NCI-H2081 (cell line): ENCODE data around the gene LY86.

Experiments used
- DNase-seq, 2 experiments: peaks; one replicate each; lab custom pipeline; 2025; lab: John Stamatoyannopoulos, UW

Gene LY86

DNA sequence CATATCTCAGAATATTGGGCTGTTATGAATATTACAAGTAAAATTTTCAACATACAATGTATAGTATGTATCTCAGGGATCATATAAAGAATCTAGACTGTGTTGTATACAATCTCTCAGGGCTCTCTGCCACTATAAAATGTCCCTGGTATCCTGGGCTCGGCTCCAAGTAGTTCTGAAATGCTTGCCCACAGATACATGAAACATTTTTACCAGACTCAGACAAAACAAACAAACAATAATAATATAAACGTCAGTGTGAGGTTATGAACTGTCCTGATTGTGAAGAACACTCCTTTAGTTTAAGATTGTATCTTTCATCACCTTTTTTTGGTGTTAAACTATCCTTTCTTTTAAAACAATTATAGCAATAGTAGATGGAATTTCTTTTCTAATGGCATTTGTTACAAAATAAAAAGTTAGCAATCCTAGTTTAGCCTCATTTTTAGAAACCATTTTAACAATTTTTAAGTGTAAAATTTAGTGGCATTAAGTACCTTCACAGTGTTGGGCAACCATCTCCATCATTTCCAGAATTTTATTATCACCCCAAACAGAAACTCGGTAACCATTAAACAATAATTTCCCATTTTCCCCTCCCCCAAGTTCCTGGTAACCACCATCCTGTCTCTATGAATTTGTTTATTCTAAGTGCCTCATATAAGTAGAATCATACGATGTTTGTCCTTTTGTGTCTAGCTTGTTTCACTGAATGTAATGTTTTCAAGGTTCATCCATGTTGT, 17.4 kb upstream of the LY86 start:
- DNase-seq, result no peak

DNA sequence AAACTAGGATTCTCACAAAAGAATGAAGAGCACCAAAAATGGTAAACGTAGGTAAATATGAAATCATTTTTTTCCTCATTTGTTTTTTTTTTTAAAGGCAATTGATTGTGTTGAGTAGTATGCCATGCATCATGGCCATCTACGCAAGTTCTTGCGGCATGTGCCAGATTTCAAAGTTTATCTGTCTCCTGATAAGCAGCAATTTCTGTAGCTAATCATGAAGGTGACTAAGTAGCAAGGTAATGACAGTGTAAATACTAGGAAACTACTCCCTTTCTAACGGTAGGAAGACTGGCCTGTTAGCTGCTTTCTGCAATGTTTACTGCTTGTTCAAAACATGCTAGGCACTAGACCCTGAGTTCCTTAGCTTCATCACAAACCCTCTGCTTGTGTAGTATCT, 13.4 kb upstream of the LY86 start:
- DNase-seq, result no peak

DNA sequence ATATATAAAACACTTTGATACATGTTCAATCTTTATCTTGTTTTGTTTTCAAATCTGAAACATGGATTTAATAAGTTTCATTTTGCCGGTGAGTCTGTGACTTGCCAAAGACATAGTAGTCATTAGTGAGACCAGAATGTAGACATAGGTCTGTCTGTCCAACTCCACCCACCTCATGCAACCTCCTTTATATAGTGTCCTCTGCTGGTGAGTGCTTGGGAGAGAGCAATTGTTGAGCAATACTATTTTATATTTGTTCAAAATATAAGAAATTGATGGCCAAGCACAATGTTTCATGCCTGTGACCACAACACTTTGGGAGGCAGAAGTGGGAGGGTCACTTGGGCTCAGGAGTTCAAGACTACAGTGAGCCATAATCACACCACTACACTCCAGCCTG, 10.8 kb upstream of the LY86 start:
- DNase-seq, result no peak

DNA sequence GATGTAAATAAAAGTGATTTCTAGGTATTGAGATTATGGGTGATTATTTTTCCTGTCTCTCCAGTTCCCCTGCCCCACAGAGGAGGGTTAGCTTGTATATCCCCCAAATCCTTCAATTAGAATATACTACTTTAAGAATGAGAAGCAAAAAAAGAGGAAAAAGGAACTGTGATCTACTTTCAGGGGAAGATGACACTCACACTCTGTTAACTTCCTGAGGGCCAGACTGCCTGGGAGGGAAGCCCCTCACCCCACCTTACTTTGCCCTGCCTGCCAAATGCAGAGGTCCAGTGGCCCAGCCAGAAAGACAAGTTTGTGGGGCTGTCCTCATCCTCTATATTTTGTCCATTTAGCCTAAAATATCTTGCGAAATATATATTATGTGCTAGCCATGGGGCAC, 9.2 kb upstream of the LY86 start:
- no peak for DNase-seq

DNA sequence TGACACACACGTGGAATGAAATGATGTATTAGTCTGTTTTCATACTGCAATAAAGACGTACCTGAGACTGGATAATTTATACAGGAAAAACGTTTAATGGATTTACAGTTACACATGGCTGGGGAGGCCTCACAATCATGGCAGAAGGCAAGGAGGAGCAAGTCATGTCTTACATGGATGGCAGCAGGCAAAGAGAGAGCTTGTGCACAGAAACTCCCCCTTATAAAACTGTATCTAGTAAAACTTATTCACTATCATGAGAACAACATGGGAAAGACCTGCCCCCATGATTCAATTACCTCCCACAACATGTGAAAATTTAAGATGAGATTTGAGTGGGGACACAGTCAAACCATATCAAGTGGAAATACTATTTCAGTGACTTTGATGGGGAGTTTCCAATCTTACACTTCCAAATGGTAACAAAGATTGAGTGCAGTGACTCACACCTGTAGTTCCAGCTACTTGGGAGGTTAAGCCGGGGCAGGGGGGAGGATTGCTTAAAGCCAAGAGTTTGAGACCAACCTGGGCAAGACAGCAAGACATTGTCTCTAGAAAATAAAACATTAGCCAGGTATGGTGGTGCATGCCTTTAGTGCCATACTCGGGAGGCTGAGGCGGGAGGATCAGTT, 8.2 kb upstream of the LY86 start:
- no peak for DNase-seq

DNA sequence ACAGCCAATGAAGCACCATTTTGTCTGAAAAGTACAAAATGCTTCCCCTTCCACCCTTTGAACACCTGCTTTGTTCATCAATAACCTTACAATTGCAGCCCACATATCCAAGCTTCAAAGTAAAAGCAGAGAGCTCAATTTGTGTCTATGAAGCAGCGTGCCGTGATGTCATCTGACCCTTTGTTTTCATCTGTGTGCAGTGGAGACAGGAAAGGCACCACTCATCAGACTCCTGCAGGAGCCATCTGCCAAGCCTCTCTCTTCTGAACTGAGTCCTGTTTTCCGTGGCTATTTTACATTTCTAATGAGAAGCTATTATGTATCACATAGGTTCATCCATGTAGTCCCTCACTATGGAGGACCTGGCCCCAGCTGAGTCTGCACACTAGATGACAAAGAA, 7.5 kb upstream of the LY86 start:
- DNase-seq, result no peak

DNA sequence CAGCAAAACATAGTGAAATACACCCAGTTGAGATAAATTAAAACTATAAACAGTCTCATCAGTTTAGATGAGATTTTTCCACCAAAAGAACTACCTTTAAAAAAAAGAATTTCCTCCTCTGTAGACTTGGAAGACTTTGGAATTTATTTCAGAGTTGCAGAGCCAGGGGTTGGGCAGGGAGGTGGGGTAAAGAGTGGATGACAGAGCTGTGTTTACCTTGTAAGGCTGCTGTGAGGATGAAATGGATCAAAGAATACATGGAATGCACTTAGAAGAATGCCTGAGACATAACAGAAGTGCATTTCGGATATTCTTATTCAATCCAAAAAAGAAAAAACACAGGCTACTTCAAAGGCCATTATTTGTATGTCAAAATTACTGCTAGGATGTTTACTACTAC, 6.4 kb upstream of the LY86 start:
- DNase-seq, result no peak

DNA sequence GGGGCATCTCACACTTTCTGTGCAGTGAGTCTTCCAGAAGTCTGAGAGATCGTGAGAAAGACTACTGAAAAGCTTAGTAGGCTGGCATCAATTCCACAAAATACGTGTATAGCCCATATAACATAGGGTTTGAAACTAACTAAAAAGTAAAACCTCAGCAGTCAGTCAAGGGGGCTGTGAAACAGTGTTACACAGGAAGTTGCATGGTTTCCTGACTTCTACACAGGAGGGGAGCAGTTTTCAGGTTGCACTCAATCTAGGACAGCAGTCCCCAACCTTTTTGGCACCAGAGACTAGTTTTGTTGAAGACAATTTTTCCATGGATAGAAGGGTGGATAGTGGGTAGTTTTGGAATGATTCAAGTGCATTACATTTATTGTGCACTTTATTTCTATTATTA, 4.7 kb upstream of the LY86 start:
- no peak for DNase-seq

DNA sequence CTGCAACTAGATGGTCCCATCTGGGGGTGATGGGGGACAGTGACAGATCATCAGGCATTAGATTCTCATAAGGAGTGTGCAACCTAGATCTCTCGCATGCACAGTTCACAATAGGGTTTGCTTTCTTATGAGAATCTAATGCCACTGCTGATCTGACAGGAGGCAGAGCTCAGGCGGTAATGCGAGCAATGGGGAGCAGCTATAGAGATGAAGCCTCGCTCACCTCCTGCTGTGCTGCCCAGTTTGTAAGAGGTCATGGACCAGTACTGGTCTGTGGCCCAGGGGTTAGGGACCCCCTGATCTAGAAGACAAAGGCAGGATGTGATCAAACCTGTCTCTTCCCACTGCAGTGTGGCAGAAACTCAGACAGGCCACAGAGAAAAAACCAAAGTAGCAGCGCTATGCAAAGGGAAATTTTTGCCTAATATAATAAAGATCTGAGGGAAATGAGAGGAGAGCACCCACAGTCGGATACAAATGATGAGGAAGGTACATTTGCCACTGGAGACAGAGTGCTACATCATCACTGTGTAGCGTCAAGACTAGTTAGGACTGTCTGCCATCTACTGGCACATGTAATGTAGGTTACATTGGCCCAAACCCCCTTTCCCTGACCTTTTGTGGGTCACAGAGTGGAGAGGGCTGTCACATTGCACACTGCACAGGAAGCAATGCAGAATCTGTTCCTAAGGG, 4.1 kb upstream of the LY86 start:
- no peak for DNase-seq

DNA sequence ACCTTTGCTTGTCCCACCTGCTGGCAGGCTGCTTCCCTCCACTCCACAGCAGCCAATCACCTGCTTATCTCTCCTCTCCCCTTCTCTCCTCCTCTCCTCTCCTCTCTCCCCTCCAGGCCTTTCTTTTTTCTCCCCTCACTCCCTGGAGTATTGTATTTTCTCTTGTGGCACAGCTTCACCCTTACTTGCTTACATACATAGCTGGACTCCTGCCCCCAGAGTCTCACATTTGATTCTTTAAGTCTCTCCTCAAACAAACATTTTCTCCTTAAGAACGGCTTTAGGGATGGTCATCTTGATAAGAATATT, 3.6 kb upstream of the LY86 start:
- DNase-seq, result no peak

DNA sequence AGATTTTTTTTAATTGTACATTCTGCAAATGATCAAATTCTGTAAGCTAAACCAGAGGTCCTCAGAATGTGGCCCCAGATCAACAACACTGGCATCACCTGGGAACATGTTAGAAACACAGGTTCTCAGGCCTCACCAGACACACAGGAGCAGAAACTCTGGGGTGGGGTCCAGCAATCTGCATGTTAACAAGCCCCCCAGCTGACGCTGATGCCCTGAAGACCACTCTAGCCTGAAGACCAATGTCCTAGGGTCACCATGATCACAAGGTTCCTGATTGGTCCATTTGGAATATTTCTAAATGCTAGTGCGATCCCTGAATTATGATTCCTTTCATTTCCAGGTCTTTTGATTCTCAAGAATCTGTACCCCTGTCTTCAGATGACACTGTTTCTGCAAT, 2.4 kb upstream of the LY86 start:
- DNase-seq, result no peak

DNA sequence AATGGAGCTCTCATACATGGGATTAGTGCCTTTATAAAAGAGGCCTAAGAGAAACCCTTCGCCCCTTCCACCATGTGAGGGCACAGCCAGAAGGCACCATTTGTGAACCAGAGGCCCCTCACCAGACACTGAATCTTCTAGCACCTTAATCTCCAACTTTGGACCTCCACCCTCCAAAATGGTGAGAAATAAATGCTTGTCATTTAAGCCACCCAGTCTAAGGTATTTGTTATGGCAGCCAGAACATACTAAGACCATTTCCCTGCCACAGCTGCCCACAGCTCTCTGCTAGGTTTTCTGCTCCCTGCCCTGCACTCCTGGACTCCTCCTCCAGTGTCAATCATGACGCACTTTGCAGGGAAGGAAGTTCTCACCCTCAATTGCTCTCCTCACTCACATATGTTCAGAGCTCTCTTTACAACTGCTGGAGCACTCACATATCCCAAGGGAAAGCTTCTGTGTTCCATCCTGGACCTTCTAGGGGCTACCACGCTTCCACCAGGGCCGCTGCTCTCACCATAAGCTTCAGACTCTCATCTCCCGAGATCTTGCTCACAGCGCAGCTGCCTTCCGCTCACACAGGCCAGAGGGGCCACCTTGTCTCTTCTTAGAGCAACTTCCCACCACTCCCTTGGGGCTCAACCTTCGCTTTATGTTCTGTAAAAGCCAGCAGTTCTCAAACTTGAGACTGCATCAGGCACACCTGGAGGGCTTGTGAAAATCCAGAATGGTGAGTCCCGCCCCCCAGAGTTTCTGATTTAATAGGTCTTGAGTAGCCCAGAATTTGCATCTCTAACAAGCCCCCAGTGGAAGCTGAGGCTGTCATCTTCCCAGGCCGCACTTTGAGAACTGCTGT, 1.6 kb upstream of the LY86 start:
- no peak for DNase-seq

DNA sequence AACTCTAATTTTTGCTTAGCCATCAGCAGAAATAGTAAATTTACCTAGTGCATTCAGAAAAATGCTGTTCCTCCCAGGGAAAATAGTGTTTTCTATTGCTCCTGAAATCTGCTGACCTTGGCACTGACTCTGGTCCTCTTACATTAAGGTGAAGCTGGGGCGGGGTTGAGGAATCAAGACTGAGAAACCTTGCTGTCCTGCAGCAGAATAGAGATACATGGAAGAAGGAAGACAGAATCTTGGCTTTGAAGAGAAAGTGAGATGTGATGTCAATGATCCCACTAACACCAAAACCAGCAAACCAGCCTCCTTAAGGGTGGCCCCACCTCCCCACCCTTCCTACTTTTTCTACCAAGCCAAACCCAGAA, 840 bp upstream of the LY86 start:
- no peak for DNase-seq

DNA sequence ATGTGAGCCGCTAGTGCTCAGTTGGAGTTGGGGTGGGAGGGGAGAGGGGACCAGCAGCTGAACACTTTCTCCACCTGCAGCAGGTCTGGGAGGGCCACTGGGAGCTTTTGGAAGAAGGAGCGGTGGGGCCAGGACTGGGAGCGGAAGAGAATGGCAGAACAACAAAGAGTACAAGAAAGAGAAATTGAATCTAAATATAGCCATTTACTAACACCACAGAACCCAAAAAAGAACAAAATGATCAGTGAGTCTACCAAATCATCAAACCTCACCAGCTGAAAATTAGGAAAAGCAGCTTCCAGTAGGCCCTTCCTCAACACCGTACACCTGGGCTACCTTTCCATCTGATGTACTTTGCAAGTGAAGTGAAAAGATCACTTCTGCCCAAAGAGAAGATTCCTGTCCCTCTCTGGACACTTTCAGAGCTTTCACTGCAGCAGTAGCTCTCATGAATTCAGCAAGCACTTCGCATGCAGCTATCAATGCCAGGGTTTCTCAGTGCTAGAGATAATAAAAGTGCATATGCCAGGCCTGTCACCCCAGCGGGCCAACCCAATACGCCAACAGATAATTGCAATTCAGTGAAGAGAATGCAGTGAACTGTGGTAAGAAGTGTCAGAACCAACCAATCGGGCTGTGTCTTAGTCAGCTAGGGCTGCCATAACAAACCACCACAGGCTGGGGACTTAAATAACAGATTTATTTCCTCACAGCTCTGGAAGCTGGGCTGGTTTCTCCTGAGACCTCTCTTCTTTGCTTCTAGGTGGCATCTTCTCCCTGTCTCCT, 597 bp downstream of the LY86 start:
- DNase-seq, result no peak

DNA sequence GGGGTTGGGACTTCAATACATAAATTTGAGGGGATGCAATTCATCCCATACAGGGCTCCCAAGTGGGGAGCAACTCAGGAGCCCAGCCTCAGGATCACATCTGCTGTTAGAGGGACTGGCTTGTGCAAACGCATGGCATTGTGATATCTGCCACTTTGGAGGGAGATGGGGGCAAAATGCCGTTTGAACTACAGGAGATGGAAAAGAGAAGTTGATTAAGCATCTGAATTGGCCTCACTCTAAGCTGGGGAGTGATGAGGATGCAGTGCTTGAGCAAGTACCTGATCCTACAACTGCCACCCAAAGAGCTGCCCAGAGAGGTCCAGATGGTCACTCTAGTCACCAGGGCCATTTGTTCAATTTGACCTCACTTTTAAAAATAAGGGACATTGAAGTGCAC, 2.0 kb downstream of the LY86 start:
- no peak for DNase-seq

DNA sequence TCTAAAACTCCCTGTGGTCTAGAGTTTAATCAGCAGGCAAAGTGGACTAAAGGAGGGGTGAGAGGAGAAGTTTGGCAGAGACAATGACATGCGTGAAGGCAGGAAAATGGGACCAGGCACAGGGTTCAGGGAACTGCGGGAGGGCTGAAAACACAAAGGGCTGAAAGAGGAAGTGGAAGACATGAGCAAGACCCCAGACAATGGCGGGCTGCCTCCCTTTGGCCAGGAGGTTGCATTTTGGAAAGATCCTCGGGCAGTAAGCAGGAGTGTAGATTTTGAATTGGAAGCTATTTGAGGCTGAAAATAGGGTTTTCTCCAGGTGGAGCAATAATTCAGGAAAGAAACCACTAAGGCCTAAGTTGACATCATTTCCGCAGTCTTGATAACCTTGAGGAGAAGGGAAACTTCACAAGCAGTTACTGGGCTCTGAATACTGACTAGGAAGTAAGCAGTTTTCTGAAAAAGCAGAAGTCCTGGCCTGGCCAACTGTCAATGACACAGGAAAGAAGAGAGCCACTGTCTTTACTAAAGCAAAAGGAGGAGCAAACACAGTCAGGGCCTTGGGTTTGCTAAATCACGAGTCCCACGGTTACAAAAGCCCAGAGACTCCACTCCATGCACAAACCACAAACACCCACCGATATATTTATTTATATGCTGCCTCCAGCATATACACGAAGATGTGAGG, 3.4 kb downstream of the LY86 start:
- DNase-seq, result no peak

DNA sequence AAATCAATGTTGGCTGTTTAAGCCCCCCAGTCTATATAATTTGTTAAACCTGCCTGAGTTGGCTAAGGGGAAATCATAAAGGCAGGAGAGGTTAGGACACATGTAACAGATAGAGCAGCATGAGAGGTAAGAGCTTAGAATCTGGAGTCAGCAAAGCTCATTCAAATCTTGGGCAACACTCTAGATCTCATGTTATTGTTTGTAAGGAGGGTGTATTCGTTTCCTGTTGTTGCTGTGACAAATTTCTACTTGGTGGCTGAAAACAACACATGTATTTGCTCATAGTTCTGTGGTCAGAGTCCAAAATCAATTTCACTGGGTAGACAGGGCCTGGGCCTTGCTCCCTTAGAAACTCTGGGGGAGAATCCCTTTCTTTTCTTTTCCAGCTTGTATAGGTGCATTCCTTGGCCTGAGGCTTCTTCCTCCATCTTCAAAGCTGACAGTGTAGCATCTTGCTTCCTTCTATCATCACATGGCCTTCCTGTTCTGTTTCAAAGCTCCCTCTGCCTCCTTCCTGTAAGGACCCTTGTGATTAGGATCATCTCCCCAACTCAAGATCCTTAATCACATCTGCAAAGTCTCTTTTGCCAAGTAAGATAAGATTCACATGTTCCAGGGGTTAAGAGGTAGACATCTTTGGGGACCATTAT, 4.4 kb downstream of the LY86 start:
- no peak for DNase-seq

DNA sequence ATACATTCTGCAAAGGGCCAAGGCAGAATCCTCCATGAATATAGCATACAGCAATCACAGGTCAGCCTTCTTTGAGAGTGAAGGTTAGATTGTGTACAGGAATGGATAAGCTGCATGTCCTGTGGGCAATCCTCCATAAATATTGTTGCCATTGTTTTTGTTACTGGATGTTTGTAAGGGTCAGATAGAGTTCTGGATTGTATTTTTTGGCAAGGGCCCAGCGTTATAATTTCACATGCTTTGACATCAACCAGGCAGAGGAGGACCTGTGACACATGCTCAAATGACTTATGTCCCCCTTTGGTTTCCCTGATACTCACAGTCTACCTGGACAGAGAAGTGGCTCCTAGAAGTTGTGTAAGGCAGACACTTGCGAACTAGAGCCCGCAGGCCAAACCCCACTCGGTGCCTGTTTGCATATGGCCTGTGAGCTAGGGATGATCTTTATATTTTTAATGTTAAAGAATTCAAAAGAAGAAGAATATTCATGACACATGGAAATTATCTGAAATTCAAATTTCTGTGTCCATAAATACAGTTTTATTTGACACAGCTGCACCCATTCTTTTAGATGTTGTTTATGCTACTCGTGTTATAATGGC, 5.4 kb downstream of the LY86 start:
- DNase-seq, result no peak

DNA sequence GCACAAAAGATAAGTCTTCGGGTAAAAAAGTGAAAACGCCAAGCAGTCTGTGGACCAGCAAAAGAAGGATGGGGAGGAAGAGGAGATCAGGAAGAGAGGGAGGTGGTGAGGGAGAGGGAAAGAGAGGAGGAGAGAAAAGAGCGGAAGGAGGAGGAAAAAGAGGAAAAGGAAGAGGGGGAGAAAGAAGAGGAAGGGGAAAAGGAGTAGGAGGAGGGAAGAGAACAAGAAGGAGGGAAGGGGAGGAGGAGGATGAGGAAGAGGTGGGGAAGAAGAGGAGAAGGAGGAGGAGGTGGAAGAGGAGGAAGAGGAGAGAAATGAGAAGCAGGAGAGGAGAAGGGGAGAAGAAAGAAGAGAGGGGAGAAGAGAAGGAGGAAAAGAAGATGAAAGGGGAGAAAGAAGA, 6.5 kb downstream of the LY86 start:
- DNase-seq, result no peak

DNA sequence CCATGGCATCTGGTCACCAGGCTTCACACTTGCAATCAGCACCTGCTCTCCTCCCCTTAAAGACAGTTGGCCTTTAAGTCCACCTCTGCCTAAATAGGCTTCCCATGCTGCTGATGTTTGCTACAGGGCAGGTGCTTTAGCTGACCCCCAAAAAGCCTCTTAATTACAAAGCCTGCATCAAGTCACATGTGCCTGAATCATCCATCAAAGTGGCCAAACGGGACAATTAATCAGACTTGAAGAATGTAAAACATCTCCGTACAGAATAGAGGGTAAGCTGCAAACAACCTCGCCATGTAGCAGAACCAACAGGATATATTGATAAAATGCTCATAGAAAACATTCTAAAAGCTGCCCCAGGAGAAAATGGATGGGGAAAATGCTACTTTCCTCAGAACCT, 7.4 kb downstream of the LY86 start:
- no peak for DNase-seq
